ENCODE measurements around the gene GPR34.

The GPR34 gene

GRCh38 chrX:41739871-41740270 lies 51.1 kb downstream of the GPR34 start:
- no peak for DNase-seq
